Erythroblast (primary cell): Measurements from ENCODE around the gene TENM3.

Experiments used
- DNase-seq, 2 experiments: peaks; one replicate each; lab custom pipeline; 2025; lab: John Stamatoyannopoulos, UW
- GATA1 ChIP-seq: IDR thresholded peaks from 2 replicates; pipeline ENCODE4 v1.6.1; 2011; ENCODE audit warnings: low read depth, mild to moderate bottlenecking, control low read depth, low read length, moderate library complexity
- POLR2A ChIP-seq: IDR thresholded peaks from 2 replicates; pipeline ENCODE4 v1.6.1; 2011; ENCODE audit warnings: mild to moderate bottlenecking, low read length

The TENM3 gene

DNA sequence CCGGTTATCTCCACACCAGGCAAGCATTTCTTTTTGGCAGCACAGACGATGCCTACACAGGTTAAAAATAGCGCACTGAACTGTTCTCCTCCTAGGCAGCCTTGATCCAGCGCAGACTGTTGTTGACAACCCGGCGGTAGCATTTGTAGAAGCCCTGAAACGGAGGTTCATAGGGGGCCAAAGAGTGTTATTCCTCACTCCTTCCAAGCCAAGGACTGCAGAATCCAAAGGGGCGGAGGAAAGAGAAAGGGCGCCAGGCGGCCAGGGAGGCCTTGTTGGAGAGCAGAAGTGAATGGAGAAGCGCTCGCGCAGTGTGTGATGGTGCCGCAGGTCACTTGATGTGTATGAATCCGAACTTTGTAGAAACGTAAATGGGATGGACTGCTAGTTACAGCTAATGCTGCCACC, 82.7 kb downstream of the TENM3 start:
- DNase-seq: no peak
- TF ChIP-seq POLR2A (no peak), GATA1 (no peak)

DNA sequence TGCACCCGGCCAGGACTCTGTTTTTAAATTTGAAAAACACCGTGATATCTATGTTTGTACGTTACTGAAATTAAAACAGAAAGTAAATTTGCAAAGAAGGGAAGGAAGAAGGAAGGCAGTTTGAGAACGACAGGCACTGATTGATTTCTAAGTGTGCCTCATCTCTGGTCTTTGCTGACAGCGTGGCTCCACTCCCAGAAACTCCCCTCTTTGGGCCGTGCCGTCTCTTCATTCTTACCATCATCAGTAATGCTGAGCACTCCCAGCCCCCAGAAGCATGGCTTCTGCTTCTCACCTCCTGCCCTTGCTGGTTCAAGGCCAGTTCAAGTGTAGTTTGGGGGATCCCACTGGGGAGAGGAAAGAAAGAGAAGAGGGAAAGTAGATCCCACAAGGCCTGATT, 85.3 kb downstream of the TENM3 start:
- TF ChIP-seq POLR2A (no peak), GATA1 (no peak)
- DNase-seq: no peak

DNA sequence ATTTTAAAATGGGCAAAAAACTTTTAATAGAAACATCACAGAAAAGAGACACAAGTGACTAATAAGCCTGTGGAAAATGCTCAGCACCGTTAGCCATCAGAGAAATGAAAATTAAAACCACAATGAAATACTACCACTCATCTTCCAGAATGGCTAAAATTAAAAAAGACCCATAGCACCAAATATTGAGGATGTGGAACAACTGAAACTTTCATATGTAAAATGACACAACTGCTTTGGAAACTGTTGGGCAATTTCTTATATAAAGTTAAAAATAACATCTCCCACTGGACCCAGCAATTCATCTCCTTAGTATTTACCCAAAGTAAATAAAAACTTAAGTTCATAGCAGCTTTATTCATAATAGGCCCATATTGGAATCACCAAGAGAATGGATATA, 94.2 kb downstream of the TENM3 start:
- TF ChIP-seq POLR2A (no peak), GATA1 (no peak)
- no peak for DNase-seq

DNA sequence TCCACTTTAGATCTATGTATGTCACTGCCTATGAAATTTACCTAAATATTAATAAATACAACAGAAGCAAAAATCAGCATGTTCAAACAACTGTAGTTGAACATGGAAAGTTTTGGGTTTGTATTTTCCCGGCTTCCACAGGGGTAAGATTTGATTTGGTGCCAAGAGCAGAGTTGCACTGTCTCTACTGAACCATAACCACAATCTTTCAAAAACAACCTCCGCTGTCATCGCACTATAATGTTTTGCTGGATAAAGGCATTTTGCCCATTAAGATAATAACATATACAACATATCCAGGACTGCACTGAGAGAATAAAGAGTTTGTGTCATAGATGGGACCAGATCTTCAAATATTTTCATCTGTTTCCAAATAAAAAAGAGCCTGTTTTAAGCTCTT, 94.9 kb downstream of the TENM3 start:
- DNase-seq: no peak

DNA sequence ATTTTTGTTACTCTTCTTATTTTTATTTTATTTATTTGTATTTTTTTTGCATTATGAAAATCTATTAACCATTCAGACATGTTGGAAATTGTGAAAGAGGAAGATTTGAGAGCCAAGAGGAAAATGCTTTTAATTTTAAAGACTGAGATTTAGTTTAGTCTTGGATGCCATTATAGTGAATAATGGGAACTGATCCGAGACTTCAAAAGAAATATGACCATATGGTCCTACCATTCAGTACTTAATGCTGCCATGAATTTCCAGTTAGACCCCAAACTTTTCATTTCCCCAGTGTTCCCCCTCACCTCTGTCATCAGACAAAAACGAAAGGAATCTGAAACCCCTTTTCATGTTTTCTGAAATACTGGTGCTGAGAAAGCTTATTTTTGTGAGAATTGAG, 95.5 kb downstream of the TENM3 start:
- DNase-seq: no peak
- TF ChIP-seq GATA1: no peak
- no peak for TF ChIP-seq POLR2A

More for the DNA sequence above, 94.9 kb downstream of the TENM3 start:
- TF ChIP-seq POLR2A (no peak), GATA1 (no peak)

DNA sequence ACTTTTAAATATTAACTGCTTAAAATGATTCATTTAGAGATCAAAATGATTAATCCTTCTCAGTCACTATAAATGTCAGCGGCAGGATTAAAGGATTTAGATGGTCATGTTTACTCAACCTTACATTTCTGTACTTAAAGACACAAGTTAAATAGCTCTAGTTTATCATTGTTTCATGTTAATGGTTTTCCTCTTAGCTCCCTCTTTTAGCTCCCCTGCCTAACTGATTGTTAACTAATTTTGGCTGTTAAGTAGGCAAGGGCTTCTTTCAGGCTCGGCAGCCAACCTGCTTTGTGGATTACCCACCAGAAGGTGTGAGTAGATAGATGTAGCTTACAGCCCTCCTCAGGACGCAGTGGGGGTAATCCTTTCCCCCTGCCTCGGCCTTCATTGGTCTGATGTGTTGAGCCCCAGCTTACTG, 96.0 kb downstream of the TENM3 start:
- TF ChIP-seq POLR2A (no peak), GATA1 (no peak)
- no peak for DNase-seq

DNA sequence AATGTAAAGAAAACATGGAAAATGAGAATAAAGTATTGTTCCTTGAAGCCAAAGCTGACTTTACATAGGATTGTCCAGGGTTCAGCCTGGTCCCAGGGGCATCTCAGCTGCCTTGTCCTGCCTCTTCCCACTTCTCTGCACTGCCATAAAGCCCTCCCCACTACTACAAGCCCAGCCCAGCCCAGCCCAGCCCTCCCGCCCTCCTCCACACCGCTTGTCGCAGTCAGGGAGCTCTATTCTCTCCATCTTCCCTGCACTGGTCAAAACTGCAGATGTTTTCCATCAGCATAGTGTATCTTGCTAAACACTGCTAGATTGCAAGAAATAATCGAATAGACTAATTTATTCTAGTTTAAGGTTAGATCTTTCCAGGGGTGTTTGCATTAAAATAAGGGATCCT, 100.3 kb downstream of the TENM3 start:
- no peak for TF ChIP-seq GATA1
- no peak for TF ChIP-seq POLR2A
- DNase-seq: no peak

DNA sequence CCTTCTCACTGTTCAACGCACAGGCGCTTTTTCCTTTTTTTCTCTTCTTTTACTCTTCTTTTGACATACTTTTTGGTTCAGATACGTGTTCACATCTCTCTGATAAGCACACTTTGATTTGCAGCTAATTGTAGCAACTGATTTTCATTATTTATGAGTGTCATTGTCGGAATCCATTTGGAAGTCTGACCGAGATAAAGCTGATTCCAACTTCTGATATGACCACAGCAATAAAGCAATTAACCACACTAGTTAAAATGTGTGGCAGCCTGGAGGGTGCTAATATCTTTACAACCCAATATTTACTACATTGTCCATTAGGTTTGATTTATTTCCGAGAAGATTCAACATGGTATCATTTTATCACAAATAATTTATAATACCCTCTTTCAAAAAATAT, 101.8 kb downstream of the TENM3 start:
- no peak for TF ChIP-seq GATA1
- TF ChIP-seq POLR2A: no peak

DNA sequence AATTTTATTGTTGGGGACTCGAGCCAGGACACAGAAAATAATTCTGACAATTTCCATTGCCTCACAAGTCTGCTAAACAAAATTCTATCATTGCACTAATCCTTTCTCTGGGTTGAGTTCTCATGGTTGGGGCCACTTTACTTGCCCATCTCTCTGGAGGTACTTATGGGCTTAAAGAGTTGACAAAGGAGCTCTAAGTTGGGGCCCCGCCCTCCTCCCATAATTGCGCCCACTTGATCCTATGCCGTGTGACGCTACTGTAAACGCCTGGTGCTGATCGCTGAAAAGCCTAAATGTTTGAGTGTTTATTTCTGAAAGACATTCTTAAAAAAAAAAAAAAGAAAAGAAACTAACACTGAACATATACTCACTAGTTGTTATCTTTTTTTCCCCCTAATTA, 103.0 kb downstream of the TENM3 start:
- TF ChIP-seq POLR2A (no peak), GATA1 (no peak)
- DNase-seq: no peak

More for the DNA sequence above, 101.8 kb downstream of the TENM3 start:
- DNase-seq: no peak

DNA sequence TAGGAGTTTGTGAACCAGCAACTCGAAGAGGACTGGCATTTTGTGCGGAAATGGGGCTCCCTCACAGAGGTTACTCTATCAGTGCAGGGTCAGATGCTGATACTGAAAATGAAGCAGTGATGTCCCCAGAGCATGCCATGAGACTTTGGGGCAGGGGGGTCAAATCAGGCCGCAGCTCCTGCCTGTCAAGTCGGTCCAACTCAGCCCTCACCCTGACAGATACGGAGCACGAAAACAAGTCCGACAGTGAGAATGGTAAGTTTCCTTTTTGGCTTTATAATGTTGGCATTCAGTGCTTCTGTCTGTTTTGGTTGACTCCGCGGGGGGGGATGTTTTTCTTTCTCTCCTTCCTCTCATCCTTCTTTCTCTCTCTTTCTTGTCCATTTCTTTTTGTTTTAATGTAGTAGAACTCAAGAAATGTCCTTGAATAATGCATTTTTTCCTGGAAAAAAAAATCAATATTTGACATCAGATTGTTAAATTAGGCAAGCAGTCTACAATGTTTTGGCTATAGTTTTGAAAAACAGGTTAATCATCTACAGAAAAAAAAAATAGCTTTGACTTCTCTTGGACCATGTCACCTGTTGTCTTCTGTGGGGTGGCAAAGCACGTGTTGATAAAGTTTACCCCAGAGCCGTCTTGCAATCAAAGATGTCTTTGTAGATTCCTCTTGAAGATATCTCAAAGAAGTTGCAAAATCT, 103.6 kb downstream of the TENM3 start:
- TF ChIP-seq POLR2A (no peak), GATA1 (no peak)
- no peak for DNase-seq

DNA sequence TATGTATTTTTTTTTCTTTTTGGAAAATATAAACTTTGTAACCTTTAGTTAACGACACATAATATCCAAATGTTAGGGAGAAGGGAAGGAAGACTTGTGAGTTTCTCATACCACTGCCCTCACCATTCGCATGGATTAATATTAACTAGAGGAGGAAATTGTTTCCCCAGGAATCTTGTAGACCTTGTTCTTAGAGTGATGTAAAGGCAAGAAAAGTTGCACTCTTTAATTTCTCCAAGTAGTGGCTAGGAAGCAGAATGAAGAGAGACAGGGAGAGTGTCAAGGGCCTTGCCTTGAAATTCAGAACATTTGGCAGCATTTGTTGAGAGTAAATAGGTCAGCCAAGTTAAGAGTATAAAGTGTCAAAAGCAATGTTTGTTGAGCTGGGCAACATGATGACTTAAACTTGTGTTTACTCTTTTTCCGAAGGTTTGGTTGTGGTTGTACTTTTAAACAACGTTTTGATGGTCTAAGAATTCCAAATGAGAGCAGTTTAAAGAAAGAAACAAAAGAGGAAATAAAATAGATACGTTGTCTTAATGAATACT, 105.7 kb downstream of the TENM3 start:
- TF ChIP-seq POLR2A (no peak), GATA1 (no peak)
- DNase-seq: no peak

DNA sequence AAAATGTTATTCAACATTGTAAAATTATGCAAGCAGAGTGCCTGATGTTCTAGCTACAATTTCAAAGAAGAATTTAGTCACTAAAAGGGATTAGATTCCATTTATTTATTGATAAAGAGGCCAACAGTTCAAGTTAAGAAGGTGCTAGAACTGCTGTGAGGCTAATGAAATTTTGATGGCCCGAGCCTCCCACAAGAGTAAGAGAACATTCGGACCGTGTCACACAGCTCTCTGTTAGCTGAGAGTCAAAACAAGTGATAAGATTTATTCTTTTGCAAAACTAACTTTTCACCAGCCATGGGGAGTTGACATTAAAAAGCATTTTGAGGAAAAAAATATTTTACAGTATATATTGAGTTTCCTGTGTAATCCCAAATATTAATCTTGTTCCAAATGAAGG, 106.8 kb downstream of the TENM3 start:
- DNase-seq: no peak
- TF ChIP-seq POLR2A (no peak), GATA1 (no peak)

DNA sequence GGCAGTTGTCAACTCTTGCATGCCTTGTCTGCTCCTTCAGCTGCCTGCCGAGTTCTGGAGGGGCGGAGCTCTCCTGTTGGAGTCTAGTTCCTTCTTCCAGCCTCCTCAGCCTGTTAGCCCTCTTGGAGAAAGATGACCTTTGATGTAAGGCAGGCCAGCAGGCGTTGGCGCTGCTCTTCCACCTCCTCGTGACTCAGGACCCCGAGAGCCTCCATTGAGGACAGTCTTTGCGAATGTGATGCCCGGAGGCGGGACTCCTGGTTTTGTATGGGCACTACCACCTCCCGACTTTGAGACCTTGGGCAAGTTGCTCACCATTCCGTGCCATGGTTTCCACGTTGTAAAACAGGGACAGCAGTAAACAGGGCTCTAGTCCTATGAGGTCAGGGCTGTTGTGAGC, 108.3 kb downstream of the TENM3 start:
- TF ChIP-seq GATA1 (no peak), POLR2A (no peak)
- no peak for DNase-seq

DNA sequence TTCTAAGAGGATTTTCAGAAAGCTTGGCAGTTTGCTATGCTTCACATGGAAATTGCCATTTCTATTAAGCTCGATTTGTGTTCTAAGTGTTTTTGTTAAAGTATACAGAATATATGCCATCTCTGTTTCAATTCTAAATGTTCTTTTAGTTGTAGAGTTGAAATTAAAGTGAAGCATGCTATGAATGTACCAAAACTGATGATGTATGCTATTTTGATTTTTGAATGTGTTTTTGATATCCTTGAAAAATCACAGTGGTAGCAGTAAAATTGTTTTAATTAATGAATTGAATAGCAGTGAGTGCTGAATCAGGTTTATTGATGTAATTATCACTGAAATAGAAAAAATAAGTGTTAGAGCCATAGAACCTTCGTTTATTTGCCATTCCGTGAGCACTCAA, 110.9 kb downstream of the TENM3 start:
- TF ChIP-seq GATA1 (no peak), POLR2A (no peak)
- DNase-seq: no peak

DNA sequence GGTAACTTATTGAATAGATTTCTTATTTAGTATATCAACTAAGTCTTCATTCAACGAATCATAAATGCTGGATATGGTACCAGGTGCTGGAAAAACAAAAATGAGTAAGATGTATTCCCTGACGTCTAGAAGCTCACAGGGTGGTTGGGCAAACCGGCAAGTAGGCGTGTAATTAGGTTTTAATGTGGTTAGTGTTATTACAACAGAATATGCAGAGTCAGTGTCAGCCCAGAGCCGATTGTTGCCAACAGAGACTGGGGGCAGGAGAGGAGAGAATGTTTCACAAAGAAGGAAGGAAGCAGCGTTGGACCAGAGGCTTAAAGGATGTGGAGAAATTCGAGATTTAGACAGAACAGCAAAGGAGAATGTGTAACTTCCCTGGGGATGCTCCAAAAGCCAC, 111.7 kb downstream of the TENM3 start:
- no peak for DNase-seq
- TF ChIP-seq POLR2A (no peak), GATA1 (no peak)
